Activated T-helper 17 cell treated with anti-CD3 and anti-CD28 coated beads, Interleukin-2, amount 50 U/mL, for 72 hours (primary cell): ENCODE measurements around the gene FAM174C. TPM values are rescaled to one million over a fixed set of nuclear protein-coding genes. Genes with fewer than 3 reads are reported as not detected.

Source experiments
- ATAC-seq: fragments of 150-1000 bp; cut with Tn5 transposase; replicated peaks from 2 replicates; pipeline ENCODE4 v1.10.0; 2021; ENCODE audit warnings: mild to moderate bottlenecking, moderate library complexity
- H3K27ac Mint-ChIP-seq: one replicate; pipeline ENCODE4 v1.8.0; 2022; ENCODE audit warnings: mixed read lengths
- H3K27me3 Mint-ChIP-seq: one replicate; pipeline ENCODE4 v1.8.0; 2022; ENCODE audit warnings: mixed read lengths
- H3K36me3 Mint-ChIP-seq: one replicate; pipeline ENCODE4 v1.8.0; 2022; ENCODE audit warnings: low read depth, mild to moderate bottlenecking, mixed read lengths
- H3K4me1 Mint-ChIP-seq: one replicate; pipeline ENCODE4 v1.8.0; 2022; ENCODE audit warnings: mixed read lengths
- H3K4me3 Mint-ChIP-seq: one replicate; pipeline ENCODE4 v1.8.0; 2022; ENCODE audit warnings: mild to moderate bottlenecking, mixed read lengths
- H3K9me3 Mint-ChIP-seq: one replicate; pipeline ENCODE4 v1.8.0; 2022; ENCODE audit warnings: mixed read lengths
- total RNA-seq, 2 donors: library from RNA; stranded (reverse); gene quantifications; one replicate each; pipeline ENCODE4 v1.2.3, GENCODE V29; 2022

The FAM174C gene
- total RNA-seq, 2 donors from 2014 or later: 52.9 to 85.9 TPM

- Mint-ChIP-seq H3K9me3 (no peaks in the 10 kb centered on the region), H3K27ac (no peak overlapping the region), H3K27me3 (peaks cover 15% of the 10 kb centered on the region), H3K4me1 (no peaks in the 10 kb centered on the region), H3K4me3 (no peak overlapping the region), H3K36me3 (no peaks in the 10 kb centered on the region)
- no peak for ATAC-seq
Measured at GRCh38 chr19:1324249-1324805, 49.0 kb downstream of the FAM174C start.

- Mint-ChIP-seq H3K27ac (no peak overlapping the region), H3K27me3 (peaks cover 15% of the 10 kb centered on the region), H3K4me1 (no peaks in the 10 kb centered on the region), H3K9me3 (no peaks in the 10 kb centered on the region), H3K4me3 (no peak overlapping the region), H3K36me3 (no peaks in the 10 kb centered on the region)
- ATAC-seq: no peak
Measured at GRCh38 chr19:1324806-1325567, 49.7 kb downstream of the FAM174C start.

- Mint-ChIP-seq H3K27me3 (peaks cover 15% of the 10 kb centered on the region), H3K27ac (no peak overlapping the region), H3K4me3 (no peak overlapping the region), H3K9me3 (no peaks in the 10 kb centered on the region), H3K4me1 (no peaks in the 10 kb centered on the region), H3K36me3 (no peaks in the 10 kb centered on the region)
- ATAC-seq: no peak
Measured at GRCh38 chr19:1325568-1326294, 50.4 kb downstream of the FAM174C start.

DNA sequence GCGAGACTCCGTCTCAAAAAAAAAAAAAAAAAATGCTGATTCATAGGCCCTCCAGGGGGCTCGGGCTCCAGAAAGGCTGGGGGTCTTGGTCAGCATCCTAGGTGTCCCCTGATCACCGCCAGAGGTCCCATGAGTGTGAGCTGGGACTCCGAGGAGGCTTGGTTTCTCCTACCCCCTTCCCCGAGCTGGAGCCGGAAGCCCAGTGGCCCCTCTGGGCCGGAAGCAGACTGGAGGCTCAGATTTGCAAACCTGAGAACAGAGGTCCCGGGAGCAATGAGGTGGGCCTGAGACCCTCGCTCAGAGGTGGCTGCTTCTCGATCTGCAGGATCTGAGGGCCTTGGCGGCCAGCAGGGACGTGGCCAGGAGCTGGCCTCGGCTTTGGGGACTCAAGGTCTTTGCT lies 51.8 kb downstream of the FAM174C start:
- Mint-ChIP-seq H3K4me1 (no peaks in the 10 kb centered on the region), H3K36me3 (no peaks in the 10 kb centered on the region), H3K27me3 (peaks cover 13% of the 10 kb centered on the region), H3K4me3 (no peak overlapping the region), H3K9me3 (no peaks in the 10 kb centered on the region), H3K27ac (no peak overlapping the region)
- no peak for ATAC-seq

Other genes starting within 250 kb of the FAM174C start
- gene CNN2, start 248.9 kb upstream of the FAM174C start, total RNA-seq: 100 to 1,000 TPM; 152 to 246 TPM
- 10 to 100 TPM; 21.8 to 31.2 TPM for gene ABCA7, start 235.4 kb upstream of the FAM174C start, total RNA-seq
- gene ARHGAP45, start 208.4 kb upstream of the FAM174C start, total RNA-seq: 100 to 1,000 TPM; 211 to 310 TPM
- gene POLR2E, start 180.2 kb upstream of the FAM174C start, total RNA-seq: 100 to 1,000 TPM; 155 to 248 TPM
- 100 to 1,000 TPM; 110 to 170 TPM for gene GPX4, start 171.5 kb upstream of the FAM174C start, total RNA-seq
- 100 to 1,000 TPM; 119 to 139 TPM for gene SBNO2, start 101.3 kb upstream of the FAM174C start, total RNA-seq
- gene STK11, start 69.8 kb upstream of the FAM174C start, total RNA-seq: 10 to 100 TPM; 77.0 to 86.6 TPM
- 1 to 10 TPM in 1 of 2 donors, under 1 TPM in 1; 0.77 to 1.4 TPM for gene CBARP, start 37.5 kb upstream of the FAM174C start, total RNA-seq
- gene ATP5F1D, start 33.8 kb upstream of the FAM174C start, total RNA-seq: 100 to 1,000 TPM; 148 to 210 TPM
- 10 to 100 TPM; 51.4 to 56.8 TPM for gene MIDN, start 26.9 kb upstream of the FAM174C start, total RNA-seq
- 100 to 1,000 TPM; 150 to 172 TPM for gene CIRBP, start 6.2 kb upstream of the FAM174C start, total RNA-seq
- gene EFNA2, start 10.3 kb downstream of the FAM174C start, total RNA-seq: not detected
- gene NDUFS7, start 108.4 kb downstream of the FAM174C start, total RNA-seq: 10 to 100 TPM; 51.5 to 87.9 TPM
- 10 to 100 TPM in 1 of 2 donors, 1 to 10 TPM in 1; 4.9 to 11.2 TPM for gene GAMT, start 126.0 kb downstream of the FAM174C start, total RNA-seq
- gene DAZAP1, start 132.1 kb downstream of the FAM174C start, total RNA-seq: 100 to 1,000 TPM; 161 to 271 TPM
- gene RPS15, start 162.9 kb downstream of the FAM174C start, total RNA-seq: 1,000 to 10,000 TPM; 1,611 to 1,688 TPM
- gene APC2, start 174.6 kb downstream of the FAM174C start, total RNA-seq: under 1 TPM; 0.04 to 0.21 TPM
- gene C19orf25, start 203.7 kb downstream of the FAM174C start, total RNA-seq: 10 to 100 TPM; 36.5 to 37.2 TPM
- gene PCSK4, start 214.8 kb downstream of the FAM174C start, total RNA-seq: 1 to 10 TPM; 2.4 to 7.8 TPM
- 1 to 10 TPM; 1.7 to 2.2 TPM for gene REEP6, start 215.7 kb downstream of the FAM174C start, total RNA-seq
- gene ADAMTSL5, start 237.5 kb downstream of the FAM174C start, total RNA-seq: 1 to 10 TPM; 3.0 to 3.9 TPM
- not detected for gene PLK5, start 248.5 kb downstream of the FAM174C start, total RNA-seq